Vagina (tissue), 2 donors: ENCODE measurements around the gene SPAG8. TPM values are rescaled to one million over a fixed set of nuclear protein-coding genes. Genes with fewer than 3 reads are reported as not detected.

Experiments used
- DNase-seq, 2 donors: peaks; one replicate each; pipeline ENCODE4 v3.0.0-alpha.2; 2017; ENCODE audit errors: extremely low spot score in 2 of 2
- H3K27ac ChIP-seq: fragments of 200-600 bp; sonication (generic); one replicate; pipeline ENCODE4 v1.5.1; 2019
- H3K27me3 ChIP-seq: fragments of 200-600 bp; sonication (generic); one replicate; pipeline ENCODE4 v1.5.1; 2019
- H3K36me3 ChIP-seq, 2 donors: fragments of 200-600 bp; sonication (generic); one replicate each; pipeline ENCODE4 v1.5.1; 2017 to 2019
- H3K4me1 ChIP-seq: fragments of 200-600 bp; sonication (generic); one replicate; pipeline ENCODE4 v1.5.1; 2019
- H3K4me3 ChIP-seq, 2 donors: fragments of 200-600 bp; sonication (generic); 1 replicate in 1 of 2; 2 replicates in 1 of 2; pipeline ENCODE4 v1.5.1; 2016 to 2019
- H3K9me3 ChIP-seq: fragments of 200-600 bp; sonication (generic); one replicate; pipeline ENCODE4 v1.5.1; 2019
- POLR2A ChIP-seq, 2 donors: fragments of 450-650 bp; IDR thresholded peaks; one replicate each; pipeline ENCODE4 v1.6.1; 2017; ENCODE audit warnings: antibody characterized with exemption in 2 of 2, mild to moderate bottlenecking in 2 of 2, moderate library complexity in 2 of 2
- POLR2AphosphoS5 ChIP-seq, 2 donors: sonication (generic); formaldehyde crosslinking; IDR thresholded peaks; one replicate each; pipeline ENCODE4 v1.9.0; 2017; ENCODE audit warnings: antibody characterized with exemption in 2 of 2, mild to moderate bottlenecking in 2 of 2, low read depth in 1 of 2; ENCODE audit not compliant: insufficient read depth in 1 of 2
- intact Hi-C: fragments of 100-400 bp; cut with DNase I; formaldehyde crosslinking; loops from one replicate; pipeline ENCODE4 v1.15.1; 2023
- total RNA-seq: library from RNA; depleted of rRNA; stranded (reverse); fragments of >200 nt; gene quantifications from one replicate; pipeline ENCODE4 v1.2.3, GENCODE V29; 2016
- TF ChIP-seq, protein P1 (sequence below), 3 experiments: fragments of 450-650 bp in 2 of 3; fragments of 200-600 bp in 1 of 3; sonication (generic) in 1 of 3; IDR thresholded peaks; one replicate each; pipeline ENCODE4 v1.5.1; 2017 to 2019; ENCODE audit warnings: antibody characterized with exemption in 3 of 3, mild to moderate bottlenecking in 2 of 3, moderate library complexity in 2 of 3

Gene SPAG8
- total RNA-seq, 1 donor from 2014 or later: not detected

DNA sequence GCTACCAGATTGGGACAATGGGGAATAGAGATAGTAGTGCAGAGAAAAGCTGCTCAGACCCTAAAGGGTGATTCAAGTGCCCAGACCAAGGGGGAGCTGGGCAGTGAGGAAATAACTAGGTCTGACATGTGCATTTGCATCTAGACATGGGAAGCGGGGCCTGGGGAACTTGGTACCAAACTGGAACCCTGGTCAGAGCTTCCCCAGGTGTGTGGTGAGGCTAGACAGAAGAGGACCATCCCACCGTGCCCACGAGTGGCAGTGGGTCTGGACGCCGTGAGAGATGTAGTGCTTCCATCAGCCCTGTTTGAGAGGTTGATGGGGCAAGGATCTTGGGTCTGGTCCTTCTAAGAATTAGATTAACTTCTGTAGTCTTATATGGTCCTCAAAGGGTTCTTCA is 24.5 kb upstream of the SPAG8 start:
- Histone ChIP-seq H3K4me1 (peaks cover 32% of the 10 kb centered on the region), H3K27ac (no peak overlapping the region), H3K27me3 (no peaks in the 10 kb centered on the region), H3K4me3 (no peak overlapping the region), H3K36me3 (no peaks in the 10 kb centered on the region), H3K9me3 (no peaks in the 10 kb centered on the region)
- DNase-seq: no peak
- TF ChIP-seq POLR2A (IDR thresholded peaks at IDR 0.05) (no peak), POLR2AphosphoS5 (IDR thresholded peaks at IDR 0.05; ENCODE audit: insufficient read depth in 1 of 2, low read depth in 1 of 2) (no peak)
- TF ChIP-seq, protein P1, sequence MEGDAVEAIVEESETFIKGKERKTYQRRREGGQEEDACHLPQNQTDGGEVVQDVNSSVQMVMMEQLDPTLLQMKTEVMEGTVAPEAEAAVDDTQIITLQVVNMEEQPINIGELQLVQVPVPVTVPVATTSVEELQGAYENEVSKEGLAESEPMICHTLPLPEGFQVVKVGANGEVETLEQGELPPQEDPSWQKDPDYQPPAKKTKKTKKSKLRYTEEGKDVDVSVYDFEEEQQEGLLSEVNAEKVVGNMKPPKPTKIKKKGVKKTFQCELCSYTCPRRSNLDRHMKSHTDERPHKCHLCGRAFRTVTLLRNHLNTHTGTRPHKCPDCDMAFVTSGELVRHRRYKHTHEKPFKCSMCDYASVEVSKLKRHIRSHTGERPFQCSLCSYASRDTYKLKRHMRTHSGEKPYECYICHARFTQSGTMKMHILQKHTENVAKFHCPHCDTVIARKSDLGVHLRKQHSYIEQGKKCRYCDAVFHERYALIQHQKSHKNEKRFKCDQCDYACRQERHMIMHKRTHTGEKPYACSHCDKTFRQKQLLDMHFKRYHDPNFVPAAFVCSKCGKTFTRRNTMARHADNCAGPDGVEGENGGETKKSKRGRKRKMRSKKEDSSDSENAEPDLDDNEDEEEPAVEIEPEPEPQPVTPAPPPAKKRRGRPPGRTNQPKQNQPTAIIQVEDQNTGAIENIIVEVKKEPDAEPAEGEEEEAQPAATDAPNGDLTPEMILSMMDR (IDR thresholded peaks at IDR 0.05): no peak
- intact Hi-C loops: no loop called here

DNA sequence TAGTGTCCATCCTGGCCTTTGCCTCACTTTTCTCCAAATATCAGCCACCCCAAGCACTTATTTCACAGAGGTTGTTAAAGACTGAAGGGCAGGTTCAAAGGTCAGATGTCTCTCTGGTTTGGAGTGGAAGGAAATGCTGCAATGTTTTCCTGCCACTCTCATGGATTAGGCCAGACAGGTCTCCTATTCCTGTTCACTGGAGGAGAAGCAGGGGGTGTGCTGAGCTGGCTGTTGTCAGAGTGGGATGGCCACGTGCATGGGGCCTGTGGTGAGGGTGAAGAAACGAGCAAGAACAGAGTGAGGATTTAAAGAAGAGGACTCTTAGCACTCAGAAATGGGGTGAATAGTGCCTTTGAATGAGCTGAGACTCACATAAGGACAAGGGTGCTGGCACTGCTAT is 23.7 kb upstream of the SPAG8 start:
- intact Hi-C loops: no loop called here
- DNase-seq: no peak
- Histone ChIP-seq H3K27me3 (no peaks in the 10 kb centered on the region), H3K9me3 (no peaks in the 10 kb centered on the region), H3K4me3 (no peak overlapping the region), H3K4me1 (peaks cover 40% of the 10 kb centered on the region), H3K27ac (no peak overlapping the region), H3K36me3 (no peaks in the 10 kb centered on the region)
- TF ChIP-seq, protein P1 (IDR thresholded peaks at IDR 0.05): no peak
- TF ChIP-seq POLR2A (IDR thresholded peaks at IDR 0.05): no peak
- TF ChIP-seq POLR2AphosphoS5 (IDR thresholded peaks at IDR 0.05; ENCODE audit: insufficient read depth in 1 of 2, low read depth in 1 of 2): no peak

DNA sequence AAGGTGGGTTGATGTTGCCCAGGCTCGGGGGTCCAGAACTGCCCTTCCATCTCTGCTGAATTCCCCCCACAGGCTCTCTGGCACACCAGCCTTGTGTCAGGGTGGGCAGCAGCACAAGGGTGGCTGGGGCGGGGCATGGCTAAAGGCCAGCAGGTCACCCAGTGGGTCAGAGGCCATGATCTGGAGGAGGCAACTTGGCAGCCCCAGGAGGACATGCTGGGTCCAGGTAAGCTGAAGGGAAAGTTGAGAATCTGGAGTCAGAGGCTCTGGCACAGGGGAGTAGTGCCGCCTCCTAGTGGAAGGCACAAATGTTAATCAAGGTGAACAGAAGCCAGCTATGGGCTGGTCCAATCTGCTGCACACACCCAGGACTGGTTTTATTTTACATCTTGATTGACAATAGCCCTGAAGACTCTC is 23.2 kb upstream of the SPAG8 start:
- no peaks in the 10 kb centered on the region for H3K36me3 ChIP-seq
- H3K4me1 ChIP-seq: peaks cover 45% of the 10 kb centered on the region
- intact Hi-C loops: no loop called here
- DNase-seq: no peak
- H3K4me3 ChIP-seq: no peak overlapping the region
- H3K27me3 ChIP-seq: no peaks in the 10 kb centered on the region
- TF ChIP-seq, protein P1 (IDR thresholded peaks at IDR 0.05): no peak
- TF ChIP-seq POLR2A (IDR thresholded peaks at IDR 0.05): no peak
- no peak for TF ChIP-seq POLR2AphosphoS5 (IDR thresholded peaks at IDR 0.05; ENCODE audit: insufficient read depth in 1 of 2, low read depth in 1 of 2)
- H3K9me3 ChIP-seq: no peaks in the 10 kb centered on the region
- H3K27ac ChIP-seq: no peak overlapping the region

DNA sequence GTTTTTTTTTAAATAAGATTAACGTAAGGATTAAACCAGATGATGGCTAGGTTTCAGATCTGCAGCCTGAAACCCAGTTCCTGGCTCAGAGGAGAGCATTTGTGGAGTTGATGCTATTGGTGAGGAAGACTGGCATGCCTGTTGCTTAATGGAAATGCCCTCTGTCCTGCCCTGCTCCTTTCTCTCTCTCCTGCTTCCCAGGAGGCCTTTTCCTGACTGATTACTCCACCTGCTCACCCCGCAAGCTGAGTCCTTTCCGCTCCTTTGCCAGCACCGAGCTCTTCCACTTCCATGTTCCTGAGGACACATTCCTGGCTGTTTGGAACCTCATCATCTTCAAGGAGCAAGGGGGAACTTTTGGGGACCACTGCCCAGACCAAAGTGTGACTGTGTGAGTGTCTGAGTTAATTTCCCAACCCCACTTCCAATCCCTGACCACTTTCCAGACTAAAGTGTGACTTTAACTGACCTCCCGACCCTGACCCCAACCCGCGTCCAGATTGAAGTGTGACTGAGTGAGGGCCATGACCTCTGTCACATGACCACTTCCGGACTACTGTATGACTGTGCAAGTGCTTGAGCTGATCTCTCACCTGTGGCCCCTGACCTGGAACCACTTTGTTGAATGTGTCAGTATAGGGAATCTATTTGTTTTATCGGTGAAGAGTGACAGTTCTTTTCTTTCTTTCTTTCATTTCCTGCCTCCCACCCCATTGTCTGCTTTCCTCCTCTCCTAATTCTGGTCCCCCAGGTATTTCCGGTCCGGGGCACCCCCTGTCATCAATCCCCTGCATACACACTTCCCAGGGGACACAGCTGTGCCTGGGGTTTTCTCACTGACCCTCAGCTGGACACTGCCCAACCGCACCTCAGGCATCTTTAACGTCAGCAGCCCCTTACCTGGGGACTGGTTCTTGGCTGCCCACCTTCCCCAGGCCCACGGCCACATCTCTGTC is 22.5 kb upstream of the SPAG8 start:
- TF ChIP-seq, protein P1 (IDR thresholded peaks at IDR 0.05): no peak
- no peak for TF ChIP-seq POLR2A (IDR thresholded peaks at IDR 0.05)
- no peak for TF ChIP-seq POLR2AphosphoS5 (IDR thresholded peaks at IDR 0.05; ENCODE audit: insufficient read depth in 1 of 2, low read depth in 1 of 2)

DNA sequence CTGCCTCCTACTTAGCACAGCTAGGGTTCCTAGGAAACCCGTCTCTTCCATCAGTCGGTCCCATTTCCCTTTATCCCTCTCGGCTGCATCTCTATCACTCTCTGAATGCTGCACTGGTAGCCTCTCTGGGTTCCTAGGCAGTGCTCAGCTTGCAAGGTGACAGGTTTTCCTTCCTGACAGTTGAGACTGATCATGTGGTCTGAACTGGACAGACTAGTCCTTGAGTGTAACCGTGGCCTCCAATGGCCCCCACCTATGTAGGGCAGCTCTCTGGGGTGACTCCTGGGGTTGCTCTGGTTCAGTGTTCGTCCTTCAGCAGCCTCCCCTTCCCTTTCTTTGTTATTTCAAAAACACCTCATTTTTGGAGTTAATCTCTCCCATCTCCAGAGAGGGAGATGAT is 20.8 kb upstream of the SPAG8 start:
- intact Hi-C loops: no loop called here
- Histone ChIP-seq H3K9me3 (no peaks in the 10 kb centered on the region), H3K27me3 (no peaks in the 10 kb centered on the region), H3K27ac (peak overlapping the region; percentile 68), H3K4me3 (no peak overlapping the region), H3K36me3 (no peaks in the 10 kb centered on the region), H3K4me1 (peaks cover 60% of the 10 kb centered on the region)
- TF ChIP-seq, protein P1 (IDR thresholded peaks at IDR 0.05): no peak
- TF ChIP-seq POLR2A (IDR thresholded peaks at IDR 0.05) (no peak), POLR2AphosphoS5 (IDR thresholded peaks at IDR 0.05; ENCODE audit: insufficient read depth in 1 of 2, low read depth in 1 of 2) (no peak)
- no peak for DNase-seq

More for the DNA sequence above, 22.5 kb upstream of the SPAG8 start:
- Histone ChIP-seq H3K9me3 (no peaks in the 10 kb centered on the region), H3K36me3 (no peaks in the 10 kb centered on the region), H3K4me1 (peaks cover 52% of the 10 kb centered on the region), H3K27ac (no peak overlapping the region), H3K27me3 (no peaks in the 10 kb centered on the region), H3K4me3 (no peak overlapping the region)
- no peak for DNase-seq
- intact Hi-C loops: no loop called here
